Measurements from ENCODE around the gene RAB17. TPM values are rescaled to one million over a fixed set of nuclear protein-coding genes. Genes with fewer than 3 reads are reported as not detected.

The RAB17 gene
- total and polyA plus RNA-seq, 2 of the 4 experiments (the other 2 are of a cell fraction), result 0.41 TPM; not detected in 1

DNA sequence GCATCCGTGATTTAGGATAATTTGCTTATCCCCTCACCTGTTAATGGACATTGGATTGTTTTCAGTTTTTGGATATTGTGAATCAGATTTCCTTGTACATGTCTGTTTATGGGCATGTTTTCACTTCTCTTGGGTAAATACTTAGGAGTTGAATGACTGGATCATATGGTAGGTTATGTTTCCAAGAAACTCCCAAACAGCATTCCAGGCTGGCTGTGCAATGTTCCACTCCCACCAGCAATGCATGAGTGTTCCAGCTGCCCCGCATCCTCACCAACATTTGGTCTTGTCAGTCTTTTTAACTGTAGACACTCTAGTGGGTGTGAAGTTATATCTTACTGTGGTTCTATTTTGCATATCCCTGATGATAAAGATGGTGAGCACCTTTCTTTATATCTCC lies 27.9 kb upstream of the RAB17 start:
- H3K9me3 ChIP-seq (ENCODE audit: control insufficient read depth, insufficient read depth, low read length), result no peaks in the 10 kb centered on the region
- H4K20me1 ChIP-seq (ENCODE audit: insufficient read depth, low read length), result no peaks in the 10 kb centered on the region
- ATAC-seq (ENCODE audit: low read depth) (peak; percentile 59), DNase-seq (peak; percentile 87)
- H2AK5ac ChIP-seq (ENCODE audit: low read depth, low read length), result peak overlapping the region; percentile 83; the same call in 1 of the 2 replicates
- H3K9ac ChIP-seq (ENCODE audit: low read depth, low read length), result no peak overlapping the region
- H2BK15ac ChIP-seq (ENCODE audit: low read depth, low read length), result no peak overlapping the region; the same call in 2 of the 3 replicates
- intact Hi-C loops (cut with micrococcal nuclease), result no loop called here
- peak overlapping the region; percentile 88; the same call in 1 of the 2 replicates for H2BK20ac ChIP-seq (ENCODE audit: low read depth, low read length)
- peak overlapping the region; percentile 31; the same call in 1 of the 2 replicates for H3K4me2 ChIP-seq (ENCODE audit: low read depth, low read length)
- WGBS, 2 experiments (ENCODE audit: extremely low coverage in 2 of 2, insufficient read length in 1 of 2), result no CpG with 5 or more reads among the region's 2 CpGs
- H3K4me1 ChIP-seq (ENCODE audit: control insufficient read depth, insufficient read depth, low read length), result peaks cover 30% of the 10 kb centered on the region
- peak overlapping the region; percentile 54 for H2AFZ ChIP-seq (replicated peaks; ENCODE audit: low read length, poor library complexity)
- H2BK120ac ChIP-seq (ENCODE audit: low read depth, low read length), result peak overlapping the region; percentile 91
- dilution Hi-C loops (cut with HindIII; ENCODE audit: low sequenced_read_pairs, unreplicated experiment), result no loop called here
- peak overlapping the region; percentile 87 for H2BK5ac ChIP-seq (ENCODE audit: low read depth, low read length, poor library complexity, severe bottlenecking)
- ChIA-PET CTCF (no interaction called here), POLR2A (ENCODE audit: unreplicated experiment) (no interaction called here)
- no peak for TF ChIP-seq RFX5 (IDR thresholded peaks at IDR 0.05; ENCODE audit: low read depth, low read length)
- no peak for TF ChIP-seq NFE2L2 (IDR thresholded peaks at IDR 0.05; ENCODE audit: low read depth, low read length)
- peak; percentile 61 for TF ChIP-seq RCOR1 (IDR thresholded peaks at IDR 0.05; ENCODE audit: insufficient replicate concordance, low read length)
- TF ChIP-seq, protein P1, sequence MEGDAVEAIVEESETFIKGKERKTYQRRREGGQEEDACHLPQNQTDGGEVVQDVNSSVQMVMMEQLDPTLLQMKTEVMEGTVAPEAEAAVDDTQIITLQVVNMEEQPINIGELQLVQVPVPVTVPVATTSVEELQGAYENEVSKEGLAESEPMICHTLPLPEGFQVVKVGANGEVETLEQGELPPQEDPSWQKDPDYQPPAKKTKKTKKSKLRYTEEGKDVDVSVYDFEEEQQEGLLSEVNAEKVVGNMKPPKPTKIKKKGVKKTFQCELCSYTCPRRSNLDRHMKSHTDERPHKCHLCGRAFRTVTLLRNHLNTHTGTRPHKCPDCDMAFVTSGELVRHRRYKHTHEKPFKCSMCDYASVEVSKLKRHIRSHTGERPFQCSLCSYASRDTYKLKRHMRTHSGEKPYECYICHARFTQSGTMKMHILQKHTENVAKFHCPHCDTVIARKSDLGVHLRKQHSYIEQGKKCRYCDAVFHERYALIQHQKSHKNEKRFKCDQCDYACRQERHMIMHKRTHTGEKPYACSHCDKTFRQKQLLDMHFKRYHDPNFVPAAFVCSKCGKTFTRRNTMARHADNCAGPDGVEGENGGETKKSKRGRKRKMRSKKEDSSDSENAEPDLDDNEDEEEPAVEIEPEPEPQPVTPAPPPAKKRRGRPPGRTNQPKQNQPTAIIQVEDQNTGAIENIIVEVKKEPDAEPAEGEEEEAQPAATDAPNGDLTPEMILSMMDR (conservative IDR thresholded peaks at IDR 0.05; ENCODE audit: low read depth, low read length), result no peak
- TF ChIP-seq POLR2A (IDR thresholded peaks at IDR 0.05; ENCODE audit: low read depth, low read length), result no peak
- TF ChIP-seq, protein P2, sequence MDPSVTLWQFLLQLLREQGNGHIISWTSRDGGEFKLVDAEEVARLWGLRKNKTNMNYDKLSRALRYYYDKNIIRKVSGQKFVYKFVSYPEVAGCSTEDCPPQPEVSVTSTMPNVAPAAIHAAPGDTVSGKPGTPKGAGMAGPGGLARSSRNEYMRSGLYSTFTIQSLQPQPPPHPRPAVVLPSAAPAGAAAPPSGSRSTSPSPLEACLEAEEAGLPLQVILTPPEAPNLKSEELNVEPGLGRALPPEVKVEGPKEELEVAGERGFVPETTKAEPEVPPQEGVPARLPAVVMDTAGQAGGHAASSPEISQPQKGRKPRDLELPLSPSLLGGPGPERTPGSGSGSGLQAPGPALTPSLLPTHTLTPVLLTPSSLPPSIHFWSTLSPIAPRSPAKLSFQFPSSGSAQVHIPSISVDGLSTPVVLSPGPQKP (IDR thresholded peaks at IDR 0.05; ENCODE audit: borderline replicate concordance, low read depth, low read length), result no peak
- TF ChIP-seq, protein P3, sequence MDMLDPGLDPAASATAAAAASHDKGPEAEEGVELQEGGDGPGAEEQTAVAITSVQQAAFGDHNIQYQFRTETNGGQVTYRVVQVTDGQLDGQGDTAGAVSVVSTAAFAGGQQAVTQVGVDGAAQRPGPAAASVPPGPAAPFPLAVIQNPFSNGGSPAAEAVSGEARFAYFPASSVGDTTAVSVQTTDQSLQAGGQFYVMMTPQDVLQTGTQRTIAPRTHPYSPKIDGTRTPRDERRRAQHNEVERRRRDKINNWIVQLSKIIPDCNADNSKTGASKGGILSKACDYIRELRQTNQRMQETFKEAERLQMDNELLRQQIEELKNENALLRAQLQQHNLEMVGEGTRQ (IDR thresholded peaks at IDR 0.05; ENCODE audit: low read depth, low read length), result no peak
- TF ChIP-seq RAD21 (IDR thresholded peaks at IDR 0.05; ENCODE audit: low read length), result no peak
- TF ChIP-seq SMC3 (IDR thresholded peaks at IDR 0.05; ENCODE audit: low read depth, low read length), result no peak
- peak; percentile 28; the same call in 1 of the 2 replicates for TF ChIP-seq FOS (IDR thresholded peaks at IDR 0.05; ENCODE audit: low read depth, low read length)
- TF ChIP-seq CEBPB (IDR thresholded peaks at IDR 0.05; ENCODE audit: low read depth, low read length), result peak; percentile 69; the same call in 1 of the 2 replicates
- no peak for TF ChIP-seq MXI1 (IDR thresholded peaks at IDR 0.05; ENCODE audit: borderline replicate concordance, low read depth, low read length)
- peaks cover 0 to 13% of the 10 kb centered on the region in 2 experiments; a peak in 2 of 4 replicates for H3K79me1 ChIP-seq (ENCODE audit: low read depth in 1 of 2, low read length in 2 of 2)
- peak overlapping the region; percentile 79; the same call in 1 of the 2 replicates for H3K4ac ChIP-seq (ENCODE audit: low read depth, low read length)
- H4K91ac ChIP-seq (ENCODE audit: insufficient read depth, low read depth, low read length), result no peak overlapping the region
- peak overlapping the region; percentile 88; the same call in 1 of the 2 replicates for H3K18ac ChIP-seq (ENCODE audit: low read depth, low read length)
- H3K14ac ChIP-seq (replicated peaks; ENCODE audit: low read depth, low read length), result peak overlapping the region; percentile 79
- no peak overlapping the region for H3K27ac ChIP-seq (ENCODE audit: insufficient read depth, low read length)
- no peaks in the 10 kb centered on the region for H3K36me3 ChIP-seq (ENCODE audit: control insufficient read depth, insufficient read depth, low read length)
- peaks cover 34% of the 10 kb centered on the region for H3K9me1 ChIP-seq (ENCODE audit: insufficient read depth, low read length)
- no peaks in the 10 kb centered on the region for H3K27me3 ChIP-seq (ENCODE audit: control insufficient read depth, insufficient read depth, low read length)
- no peak overlapping the region for H3K4me3 ChIP-seq (ENCODE audit: insufficient read depth, low read depth, low read length)
- peak overlapping the region in 1 of 2 experiments; percentile 93; a peak in 1 of 4 replicates for H4K8ac ChIP-seq (ENCODE audit: low read depth in 2 of 2, low read length in 2 of 2)
- peak overlapping the region; percentile 80; the same call in 1 of the 2 replicates for H3K23ac ChIP-seq (ENCODE audit: low read depth, low read length)
- no TSS peak for BruUV-seq (replicated peaks)
- H4K5ac ChIP-seq (ENCODE audit: low read depth, low read length), result peak overlapping the region; percentile 61; the same call in 1 of the 2 replicates
- H2AK9ac ChIP-seq (replicated peaks; ENCODE audit: low read depth, low read length, poor library complexity), result no peak overlapping the region
- H3K56ac ChIP-seq (ENCODE audit: extremely low read depth, insufficient read depth, low read length), result no peak overlapping the region
- in situ Hi-C loops (cut with MboI; ENCODE audit: low sequenced_read_pairs), result no loop called here

All from IMR-90 (cell line).